GM13977 (cell line): ENCODE measurements around the gene ZNF341.

Experiments used
- DNase-seq: peaks from one replicate; pipeline ENCODE4 v3.0.0; 2012; ENCODE audit warnings: low spot score
- CTCF ChIP-seq: IDR thresholded peaks from 2 replicates; pipeline ENCODE4 v1.5.1; 2012; ENCODE audit warnings: mild to moderate bottlenecking, control low read depth; ENCODE audit not compliant: insufficient read depth; ENCODE audit errors: extremely low read depth, missing control alignments
- in situ Hi-C: fragments of 300-500 bp; cut with MboI; formaldehyde crosslinking; loops from one replicate; pipeline ENCODE4 v1.12.0; 2022; ENCODE audit warnings: low sequenced_read_pairs, low pct_unique_long_range_greater_than_20kb, mixed read lengths, inconsistent platforms; ENCODE audit not compliant: unreplicated experiment

The ZNF341 gene

DNA sequence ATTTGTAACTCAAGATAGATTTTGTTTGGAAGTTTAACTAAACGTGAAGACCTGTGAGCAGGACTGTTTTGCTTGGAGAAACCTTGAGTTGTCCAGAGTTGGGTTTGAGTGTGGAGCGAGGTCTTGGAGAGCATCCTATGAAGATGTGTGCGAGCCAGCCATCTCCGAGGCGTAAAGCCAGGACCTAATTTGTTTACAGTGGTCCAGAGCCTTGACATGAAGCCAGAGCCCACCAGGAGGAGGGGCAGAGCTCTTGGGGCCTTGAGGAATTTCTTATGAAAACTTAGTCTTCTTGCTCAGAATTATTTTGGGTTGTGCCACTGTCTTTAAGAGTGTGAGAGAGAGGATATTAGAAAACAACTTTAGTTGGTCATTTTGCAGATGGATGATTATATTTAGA is 85.6 kb downstream of the ZNF341 start:
- in situ Hi-C loops: no loop called here
- no peak for TF ChIP-seq CTCF
- no peak for DNase-seq

DNA sequence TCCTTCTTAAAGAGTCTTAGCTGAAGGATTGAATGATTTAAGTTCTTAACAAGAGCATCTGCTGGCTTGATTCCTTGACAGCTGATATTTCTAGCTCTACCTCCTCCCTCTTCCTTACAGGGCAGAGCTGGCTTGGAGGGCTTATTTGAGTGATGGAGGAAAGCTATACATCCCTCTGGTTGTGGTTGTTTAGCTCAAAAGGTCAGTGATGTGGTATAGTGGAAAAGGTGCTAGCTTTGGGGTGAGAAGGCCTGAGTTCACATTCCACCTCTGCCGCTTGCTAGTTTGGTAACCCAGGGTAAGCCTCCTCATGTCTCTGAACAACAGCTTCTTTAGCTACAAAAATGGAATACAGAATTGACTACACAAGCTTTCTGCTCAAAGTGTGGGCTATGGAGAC is 87.7 kb downstream of the ZNF341 start:
- in situ Hi-C loops: no loop called here
- TF ChIP-seq CTCF: no peak
- no peak for DNase-seq

DNA sequence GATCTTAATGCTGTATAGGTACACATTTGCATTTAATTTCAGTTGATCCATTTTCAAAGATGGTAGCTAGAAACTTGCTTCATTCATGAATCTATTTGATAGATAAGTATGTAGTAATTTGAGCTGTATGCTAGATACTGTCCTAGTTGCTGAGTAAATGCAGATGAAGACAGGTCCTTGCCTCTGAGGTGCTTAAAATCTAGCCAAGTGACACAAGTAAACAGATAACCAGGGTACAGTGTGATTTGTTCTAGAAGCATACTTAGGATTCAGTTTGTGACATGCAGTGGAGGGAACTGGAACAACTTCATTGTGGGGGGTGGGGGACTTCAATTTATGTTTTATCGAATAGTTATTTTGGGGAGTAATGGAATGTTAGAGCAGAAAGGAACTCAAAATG is 88.6 kb downstream of the ZNF341 start:
- TF ChIP-seq CTCF: no peak
- DNase-seq: no peak
- in situ Hi-C loops: no loop called here

DNA sequence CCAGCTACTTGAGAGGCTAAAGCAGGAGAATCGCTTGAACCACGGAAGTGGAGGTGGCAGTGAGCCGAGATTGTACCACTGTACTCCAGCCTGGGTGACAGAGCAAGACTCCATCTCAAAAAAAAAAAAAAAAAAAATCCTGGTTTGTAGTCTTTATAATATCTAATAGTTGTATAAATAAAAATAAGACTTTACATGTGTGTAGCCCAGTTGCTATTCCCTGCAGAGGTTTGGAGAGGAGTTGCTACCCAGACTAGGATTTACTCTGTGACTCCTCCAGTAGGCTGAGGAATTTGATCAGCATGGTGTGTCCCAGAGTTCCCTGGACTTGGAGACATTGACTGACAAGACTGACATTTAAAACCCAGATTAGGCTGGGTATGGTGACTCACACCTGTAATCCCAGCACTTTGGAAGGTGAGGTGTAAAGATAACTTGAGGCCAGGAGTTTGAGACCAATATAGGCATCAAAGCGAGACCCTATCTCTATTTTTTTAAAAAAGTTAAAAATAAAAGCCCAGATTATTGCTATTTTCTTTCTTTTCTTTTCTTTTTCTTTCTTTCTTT is 89.6 kb downstream of the ZNF341 start:
- in situ Hi-C loops: no loop called here
- TF ChIP-seq CTCF: no peak
- no peak for DNase-seq

- no peak for DNase-seq
- in situ Hi-C loops: no loop called here
- TF ChIP-seq CTCF: no peak
Measured at GRCh38 chr20:33822423-33822822, 90.6 kb downstream of the ZNF341 start.

- DNase-seq: no peak
- TF ChIP-seq CTCF: no peak
- in situ Hi-C loops: no loop called here
Measured at GRCh38 chr20:33822991-33823390, 91.2 kb downstream of the ZNF341 start.

DNA sequence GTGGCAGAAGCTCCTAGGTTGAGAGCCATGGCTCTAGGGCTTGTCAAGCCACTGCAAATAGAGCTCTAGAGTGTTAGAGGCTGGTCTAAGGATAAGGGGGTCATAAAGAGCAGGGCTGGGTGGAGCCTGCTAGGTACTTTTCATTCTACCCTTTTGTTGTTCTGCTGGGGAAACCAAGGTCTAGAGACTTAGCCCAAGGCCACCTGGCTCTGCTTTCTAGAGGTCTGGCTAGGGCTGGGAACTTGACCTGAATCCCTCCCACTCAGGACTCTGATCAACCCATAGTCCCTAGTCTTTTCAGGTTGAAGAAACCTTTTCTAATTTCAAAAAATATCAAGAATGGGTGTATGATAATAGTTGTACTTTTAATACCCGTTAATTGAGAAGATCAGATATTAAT is 93.1 kb downstream of the ZNF341 start:
- no peak for TF ChIP-seq CTCF
- in situ Hi-C loops: no loop called here
- no peak for DNase-seq
